Right forelimb (tissue), 1 donor: ENCODE data around the gene SPA17.

Source experiments
- DNase-seq: peaks from one replicate; pipeline ENCODE4 v3.0.0-alpha.2; 2018

The SPA17 gene

DNA sequence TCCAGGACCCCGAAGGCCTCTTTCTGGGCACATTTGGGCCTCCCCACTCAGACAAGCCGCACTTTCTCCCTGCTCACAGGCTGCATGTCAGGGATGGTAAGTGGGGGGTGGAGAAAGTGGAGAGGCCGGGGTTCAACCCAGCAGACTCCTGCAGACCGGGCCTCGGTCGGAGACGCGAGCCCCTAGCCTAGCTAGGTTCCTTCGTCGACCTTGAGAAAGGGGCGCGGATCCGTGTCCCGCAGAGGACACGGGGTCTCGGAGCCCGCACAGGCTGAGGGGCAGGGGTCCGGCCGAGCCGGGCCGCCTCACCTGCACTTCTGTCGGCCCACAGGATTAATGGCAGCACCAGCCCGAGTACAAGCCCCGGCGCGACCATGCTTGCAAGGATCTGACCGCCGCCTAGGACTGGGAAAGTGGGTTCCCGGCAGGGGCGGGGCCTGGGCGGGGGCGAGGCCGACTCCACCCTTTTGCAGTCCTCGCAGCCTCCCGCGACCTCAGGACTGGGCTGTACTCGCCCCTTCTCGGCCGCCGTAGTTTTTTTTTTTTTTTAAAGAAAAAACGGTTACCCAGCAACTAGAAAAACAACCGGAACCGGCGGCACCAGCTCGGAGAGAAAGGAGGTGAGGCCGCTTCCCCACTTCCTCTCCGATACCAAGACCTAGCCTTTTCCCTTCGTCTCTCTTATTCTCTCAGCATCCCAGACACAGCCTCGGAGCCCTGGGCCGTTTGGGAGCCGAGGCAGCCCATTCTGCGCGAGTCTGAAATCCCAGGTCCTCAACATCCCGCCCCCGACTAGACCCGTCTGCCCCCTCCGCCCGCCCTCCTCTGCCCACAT is at the start of gene SPA17, which contains the start of gene SIAE:
Gene SPA17 (plus strand): TSS at position 572 of the 835 bp plus-strand sequence. CDS start 1,361 bp downstream, outside the sequence.
Gene SIAE (minus strand): TSS at position 407 of the 835 bp plus-strand sequence. CDS start 31 bp downstream, at position 376.
- peak; percentile 95 for DNase-seq

DNA sequence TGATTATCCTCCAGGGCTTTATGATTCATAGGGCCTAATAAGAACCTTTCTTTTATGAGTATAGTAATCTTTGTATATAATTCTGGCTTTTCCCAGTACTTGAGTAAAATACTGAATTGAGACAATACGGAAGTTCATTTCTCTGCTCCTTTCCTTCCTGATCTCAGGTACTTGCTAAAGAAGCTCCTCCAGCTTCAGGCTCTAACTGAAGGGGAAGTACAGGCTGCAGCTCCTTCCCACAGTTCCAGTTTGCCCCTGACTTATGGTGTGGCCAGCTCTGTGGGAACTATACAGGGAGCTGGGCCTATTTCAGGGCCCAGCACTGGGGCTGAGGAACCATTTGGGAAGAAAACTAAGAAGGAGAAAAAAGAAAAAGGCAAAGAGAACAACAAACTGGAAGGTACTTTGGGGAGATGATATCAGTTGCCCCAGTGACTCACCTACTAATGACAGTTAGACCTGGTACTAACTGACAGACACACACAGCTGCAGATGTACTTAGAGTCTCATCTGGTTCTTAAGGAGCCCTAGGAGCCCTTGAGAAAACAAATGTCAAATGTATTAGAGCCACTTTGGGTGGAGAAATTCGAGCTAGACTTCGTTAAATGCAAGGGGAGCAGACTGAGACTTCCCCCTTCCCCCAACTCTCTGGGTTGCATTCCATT is 48.1 kb upstream of the SPA17 start:
- DNase-seq: no peak

DNA sequence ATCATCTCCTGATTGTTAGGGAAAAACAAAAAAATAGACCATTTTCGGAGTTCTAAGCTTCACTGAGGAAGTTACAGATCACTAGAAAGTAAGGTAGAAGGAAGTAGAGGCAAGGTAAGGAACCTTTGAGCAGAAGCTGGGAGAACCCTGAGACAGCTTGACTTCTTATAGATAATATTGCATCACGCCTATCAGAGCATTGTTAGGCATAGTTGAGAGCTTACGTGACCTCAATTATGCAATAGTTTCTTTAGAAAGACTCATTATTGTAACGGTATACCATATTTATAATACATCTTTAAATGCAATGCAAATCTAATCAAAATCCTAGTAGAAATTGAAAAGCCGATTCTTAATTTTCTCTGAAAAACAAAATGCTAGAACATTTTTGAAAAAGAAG is 46.2 kb upstream of the SPA17 start:
- no peak for DNase-seq

GRCh38 chr11:124629961-124630360 is 43.7 kb upstream of the SPA17 start:
- DNase-seq: no peak

DNA sequence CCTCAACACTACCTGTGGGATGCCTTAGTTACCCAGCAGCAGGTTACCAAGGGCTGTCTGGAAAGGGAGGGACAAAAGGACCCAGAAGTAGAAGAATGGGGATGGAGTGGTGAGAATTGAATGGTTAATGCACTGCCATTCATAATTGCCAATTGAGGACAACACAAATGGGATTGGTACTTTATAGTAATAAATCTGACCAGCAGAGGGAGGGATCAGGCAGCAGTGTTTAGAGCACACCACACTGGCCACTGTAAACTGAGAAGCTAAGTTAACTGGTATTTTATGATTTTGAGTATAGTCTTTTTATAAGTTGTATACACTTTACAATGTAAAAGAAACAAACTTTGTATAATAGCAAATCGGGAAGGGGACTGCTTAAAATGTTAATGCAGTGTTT is 40.3 kb upstream of the SPA17 start:
- DNase-seq: no peak

DNA sequence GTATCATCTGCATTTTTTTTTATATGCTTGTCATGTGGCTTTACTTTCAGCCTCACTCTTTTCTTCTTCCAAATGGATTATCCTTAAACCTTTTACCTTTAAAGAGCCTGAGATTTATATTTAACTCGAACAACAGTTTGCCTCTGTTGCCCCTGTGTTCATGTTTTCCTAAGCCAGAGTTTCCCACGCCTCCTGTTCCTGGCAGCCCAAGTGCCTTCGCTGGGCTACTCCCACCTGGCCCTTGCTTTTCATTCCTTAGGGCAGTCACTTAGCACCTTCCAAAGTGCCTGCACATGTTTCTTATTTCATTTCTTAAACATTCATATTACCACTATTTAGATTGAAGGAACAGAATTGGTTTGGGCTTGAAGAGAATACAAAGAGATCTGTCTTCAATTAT is 37.8 kb upstream of the SPA17 start:
- DNase-seq: no peak

DNA sequence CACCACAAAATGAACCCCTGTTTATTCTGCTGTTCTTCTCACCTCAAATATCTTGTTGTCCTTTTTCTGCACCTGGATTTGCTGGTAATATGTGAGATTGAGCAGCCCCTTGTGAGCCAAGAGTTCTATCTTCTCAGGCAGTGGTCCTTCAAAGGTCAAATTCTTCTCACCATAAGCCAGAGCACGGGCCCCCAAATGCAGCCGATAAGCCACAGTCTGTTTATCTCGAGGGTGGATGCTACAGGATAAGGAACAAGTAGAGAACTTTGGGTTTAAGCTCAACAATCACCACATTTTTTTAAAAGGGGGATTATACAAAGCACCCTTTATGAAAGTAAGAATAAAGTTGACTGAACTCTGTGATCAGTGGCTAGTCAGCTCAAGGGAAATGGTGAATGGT is 35.2 kb upstream of the SPA17 start:
- no peak for DNase-seq

DNA sequence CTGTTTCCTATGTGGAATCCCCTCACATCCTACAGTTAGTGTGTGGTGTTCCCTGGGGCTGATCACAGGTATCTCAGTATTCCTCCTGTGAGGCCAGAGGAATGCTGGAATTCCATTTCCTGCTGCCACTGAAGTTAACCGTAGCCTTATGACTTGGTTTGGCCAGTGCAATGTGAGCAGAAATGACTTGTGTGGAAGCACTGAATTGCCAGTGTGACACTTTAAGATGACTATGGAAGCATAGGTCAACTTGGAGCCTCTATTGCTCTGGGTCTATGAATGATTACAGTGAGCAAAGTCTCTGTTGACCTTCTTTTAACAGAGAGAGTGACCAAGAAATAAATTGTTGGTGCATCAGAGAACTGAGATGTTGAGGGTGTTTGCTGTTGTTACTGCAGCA is 34.5 kb upstream of the SPA17 start:
- no peak for DNase-seq

DNA sequence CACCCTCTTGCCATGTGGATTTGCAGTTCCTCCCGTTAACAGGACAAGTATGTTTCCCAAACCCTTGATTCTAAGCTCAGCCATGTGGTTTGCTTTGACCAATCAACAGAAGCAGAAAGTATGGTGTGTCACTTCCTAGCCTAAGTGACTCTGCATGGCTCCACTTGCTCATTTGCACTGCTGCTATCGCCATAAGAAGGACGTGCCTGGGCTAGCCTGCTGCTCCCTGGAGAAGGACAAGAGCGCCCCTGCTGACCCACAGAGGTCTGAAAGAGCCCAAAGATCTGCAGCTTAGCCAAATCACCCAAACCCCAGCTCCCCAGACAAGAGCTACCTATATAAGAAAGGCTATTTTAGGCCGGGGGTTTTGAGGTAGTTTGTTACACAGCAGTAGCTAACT is 33.0 kb upstream of the SPA17 start:
- no peak for DNase-seq

- no peak for DNase-seq
Measured at GRCh38 chr11:124642628-124643027, 31.1 kb upstream of the SPA17 start.

GRCh38 chr11:124643042-124643604 is 30.6 kb upstream of the SPA17 start:
- no peak for DNase-seq

GRCh38 chr11:124643605-124644425 is 29.9 kb upstream of the SPA17 start:
- DNase-seq: no peak

DNA sequence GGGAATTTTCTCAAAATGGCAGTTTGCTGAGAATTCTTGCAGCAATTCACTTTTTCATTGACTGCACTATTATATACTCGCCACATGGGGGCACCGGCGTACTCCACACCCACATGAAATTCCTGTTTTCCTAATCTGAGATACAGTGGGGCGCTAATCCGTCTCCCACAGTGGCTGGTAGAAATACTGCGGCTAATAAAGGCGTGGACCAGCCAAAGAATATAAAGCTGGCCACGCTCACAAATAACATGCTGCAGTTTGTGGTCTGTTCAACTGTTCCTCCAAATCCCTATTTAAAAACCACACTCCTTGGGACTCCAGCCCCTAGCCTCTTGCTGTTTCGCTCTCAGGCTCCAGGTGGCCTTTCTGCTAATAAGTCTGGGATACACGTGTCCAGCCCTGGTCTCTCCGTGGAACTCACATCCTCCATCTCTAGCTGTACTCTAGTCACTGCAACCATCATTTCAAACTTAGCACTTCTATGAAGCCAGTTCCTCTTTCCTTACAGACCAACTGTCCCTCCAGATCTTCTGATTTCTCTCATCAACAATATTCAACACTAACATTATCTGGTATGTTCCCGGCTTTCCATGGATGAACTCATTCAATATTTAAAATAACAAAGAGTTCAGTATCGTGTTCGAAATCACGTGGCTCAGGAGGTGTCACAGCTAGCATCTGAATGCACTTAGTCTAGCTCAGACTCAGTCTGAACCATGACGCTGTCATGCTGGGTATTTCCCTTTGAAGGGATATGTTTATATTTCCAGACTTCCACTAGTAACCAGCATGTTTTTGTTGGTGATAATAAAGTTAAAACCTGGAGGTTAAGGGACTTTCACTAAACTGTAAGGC is 29.1 kb upstream of the SPA17 start:
- peak; percentile 62 for DNase-seq

GRCh38 chr11:124646148-124646547 is 27.6 kb upstream of the SPA17 start:
- DNase-seq: no peak

DNA sequence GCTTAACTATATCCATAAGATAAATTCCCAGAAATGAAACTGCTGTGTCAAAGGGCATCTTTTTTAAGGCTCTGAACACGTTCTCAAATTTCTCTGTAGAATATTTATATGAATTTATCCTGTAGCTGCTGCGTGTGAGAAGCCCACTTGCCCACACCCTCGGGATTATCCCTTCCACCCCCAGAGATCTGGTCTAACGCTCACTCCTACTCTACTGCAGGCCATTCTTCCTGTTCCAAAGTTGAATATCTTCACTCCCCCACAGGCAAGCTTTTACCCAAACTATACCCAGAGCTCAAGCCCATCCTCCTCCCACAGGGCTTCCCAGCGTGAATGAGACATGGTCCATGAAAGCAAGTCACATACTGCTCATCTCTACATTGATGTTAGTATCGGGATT is 25.1 kb upstream of the SPA17 start:
- DNase-seq: no peak

DNA sequence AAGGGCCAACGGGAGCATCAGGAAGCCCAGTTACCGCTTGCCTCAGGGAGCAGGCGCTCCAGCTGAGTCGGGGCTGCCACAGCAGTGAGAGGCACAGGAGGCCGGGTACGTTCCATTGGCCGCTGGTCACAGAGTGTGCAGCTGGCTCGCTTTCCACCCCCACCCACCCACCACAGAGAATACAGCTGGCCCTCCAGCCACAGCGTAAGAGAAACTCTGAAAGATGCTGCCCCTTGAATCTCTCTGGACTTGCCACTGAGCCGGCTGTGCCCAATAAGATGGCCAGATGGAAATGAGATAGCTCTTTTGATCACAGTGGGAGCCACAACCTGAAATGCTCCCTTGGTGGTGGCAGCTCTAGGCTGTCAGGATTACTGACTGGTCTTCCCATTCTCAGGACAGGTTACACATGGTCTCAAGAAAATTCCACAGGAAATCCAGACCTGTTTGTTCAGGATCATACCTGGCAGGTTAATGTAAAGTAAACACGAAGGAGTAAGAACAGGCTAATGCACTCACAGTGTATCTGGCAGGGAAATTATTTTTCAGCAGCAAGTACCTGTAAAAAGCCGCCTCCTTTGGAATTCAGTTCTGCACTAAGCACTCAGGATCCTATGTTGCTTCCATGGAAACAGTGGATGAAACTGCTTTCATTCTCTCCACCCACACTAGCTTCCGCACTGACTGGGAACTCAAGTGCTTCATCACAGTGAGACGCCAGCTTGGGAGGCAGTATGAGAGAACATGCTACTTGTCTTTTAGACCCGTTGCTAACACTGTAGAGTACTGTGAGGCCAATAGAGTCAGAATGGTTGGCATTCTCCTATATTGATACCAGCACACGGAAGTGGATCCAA is 16.7 kb upstream of the SPA17 start:
- DNase-seq: no peak

DNA sequence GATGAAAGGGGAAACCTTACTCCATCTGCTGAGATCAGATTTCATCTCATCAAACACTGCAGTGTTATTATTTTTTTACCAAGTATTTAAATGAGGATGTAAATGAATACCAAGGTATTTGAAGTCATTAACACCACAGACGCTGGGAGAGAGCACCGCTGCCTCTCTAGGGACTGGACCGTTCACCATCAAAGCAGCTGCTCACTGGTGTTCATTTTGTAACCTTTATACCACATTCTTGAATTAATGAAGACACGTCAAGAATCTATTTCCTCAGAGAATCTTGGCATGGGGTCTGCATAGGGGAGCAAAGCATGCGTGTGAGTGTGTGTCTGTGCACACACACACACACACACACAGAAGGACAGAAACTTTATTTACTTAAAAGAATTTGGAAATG is 15.8 kb upstream of the SPA17 start:
- DNase-seq: no peak

DNA sequence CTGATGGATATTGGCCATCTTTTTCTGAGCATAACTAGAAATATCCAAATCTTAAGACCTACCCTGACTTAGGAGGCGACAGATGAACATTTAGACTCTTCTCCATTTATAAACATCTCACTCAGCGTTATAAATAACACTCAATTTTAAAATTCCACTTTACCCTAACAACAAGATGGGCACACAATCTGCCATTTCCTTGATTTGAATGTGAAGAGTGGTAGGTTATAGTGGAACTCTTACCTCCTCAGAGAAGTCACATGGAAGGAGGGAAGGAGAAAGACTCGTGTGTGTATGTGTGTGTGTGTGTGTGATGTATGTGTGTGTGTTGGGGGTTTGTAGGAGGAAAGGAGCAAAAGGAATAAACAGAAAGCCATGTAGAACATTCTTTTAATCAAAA is 15.2 kb upstream of the SPA17 start:
- DNase-seq: no peak

DNA sequence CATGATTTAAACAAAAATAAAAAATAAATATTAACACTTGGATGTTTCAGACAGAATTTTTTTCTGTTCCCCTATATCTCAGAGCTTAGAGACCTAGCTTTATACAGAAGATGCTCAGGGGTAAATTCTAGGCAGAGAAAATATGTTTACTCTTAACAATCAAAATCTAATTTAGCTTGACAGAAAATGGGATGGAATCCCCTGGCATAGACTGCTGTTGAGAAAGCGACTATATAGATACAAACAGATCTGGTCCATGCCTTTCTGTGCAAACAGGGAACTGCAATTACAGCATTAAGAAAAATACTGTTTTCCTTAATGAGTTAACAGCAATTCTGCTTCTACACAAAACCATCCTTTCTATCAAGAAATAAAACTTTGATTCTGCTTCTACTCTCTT is 14.7 kb upstream of the SPA17 start:
- DNase-seq: no peak

DNA sequence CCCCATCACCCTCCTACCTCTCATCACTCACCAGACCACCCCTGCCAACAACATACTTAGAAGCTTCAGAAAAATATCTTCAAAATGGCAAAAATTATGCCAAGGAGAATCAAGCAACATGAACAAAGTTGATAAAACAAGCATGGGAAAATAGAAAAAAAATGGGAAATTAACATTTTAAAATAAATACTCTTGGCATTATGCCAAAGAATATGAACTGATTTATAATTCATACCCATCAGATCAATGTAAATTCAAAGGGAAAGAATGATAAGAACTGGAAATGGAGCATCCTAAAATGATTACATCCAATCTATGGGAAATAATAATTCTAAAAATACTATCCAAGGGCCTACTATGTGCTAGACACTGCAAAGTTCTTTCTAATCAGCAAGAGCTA is 12.2 kb upstream of the SPA17 start:
- DNase-seq: no peak

GRCh38 chr11:124662106-124662505 is 11.6 kb upstream of the SPA17 start:
- DNase-seq: no peak
